GM12874 (cell line): Measurements from ENCODE around the gene RESP18.

Experiments
- TF ChIP-seq, protein P1 (sequence below): IDR thresholded peaks from 2 replicates; pipeline ENCODE4 v1.5.1; 2011; ENCODE audit warnings: low read depth, mild to moderate bottlenecking, control low read depth, low read length, moderate library complexity; ENCODE audit not compliant: insufficient read depth

Gene RESP18

DNA sequence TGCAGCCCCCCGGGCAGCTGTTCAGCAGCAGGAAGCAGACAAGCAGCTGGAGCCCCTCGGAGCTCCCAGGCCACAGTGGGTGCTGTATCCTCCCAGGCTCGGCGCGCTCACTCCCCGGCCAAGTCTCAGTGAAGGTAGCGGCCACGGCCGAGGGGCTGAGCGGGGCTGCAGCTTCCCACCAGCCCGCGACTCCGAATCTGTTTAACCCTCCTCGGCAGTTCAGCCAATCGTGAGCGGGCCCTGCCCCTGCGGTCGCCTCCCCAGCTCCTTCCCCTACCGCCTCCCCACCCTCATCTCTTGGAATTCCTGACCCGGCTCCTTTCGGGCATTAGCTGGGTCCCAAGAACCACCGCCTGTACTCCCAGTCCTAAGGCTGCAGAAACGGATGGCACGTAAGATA, at the start of gene RESP18:
TSS of gene RESP18 (minus strand) at position 203 of the 400 bp plus-strand sequence.
- TF ChIP-seq, protein P1, sequence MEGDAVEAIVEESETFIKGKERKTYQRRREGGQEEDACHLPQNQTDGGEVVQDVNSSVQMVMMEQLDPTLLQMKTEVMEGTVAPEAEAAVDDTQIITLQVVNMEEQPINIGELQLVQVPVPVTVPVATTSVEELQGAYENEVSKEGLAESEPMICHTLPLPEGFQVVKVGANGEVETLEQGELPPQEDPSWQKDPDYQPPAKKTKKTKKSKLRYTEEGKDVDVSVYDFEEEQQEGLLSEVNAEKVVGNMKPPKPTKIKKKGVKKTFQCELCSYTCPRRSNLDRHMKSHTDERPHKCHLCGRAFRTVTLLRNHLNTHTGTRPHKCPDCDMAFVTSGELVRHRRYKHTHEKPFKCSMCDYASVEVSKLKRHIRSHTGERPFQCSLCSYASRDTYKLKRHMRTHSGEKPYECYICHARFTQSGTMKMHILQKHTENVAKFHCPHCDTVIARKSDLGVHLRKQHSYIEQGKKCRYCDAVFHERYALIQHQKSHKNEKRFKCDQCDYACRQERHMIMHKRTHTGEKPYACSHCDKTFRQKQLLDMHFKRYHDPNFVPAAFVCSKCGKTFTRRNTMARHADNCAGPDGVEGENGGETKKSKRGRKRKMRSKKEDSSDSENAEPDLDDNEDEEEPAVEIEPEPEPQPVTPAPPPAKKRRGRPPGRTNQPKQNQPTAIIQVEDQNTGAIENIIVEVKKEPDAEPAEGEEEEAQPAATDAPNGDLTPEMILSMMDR: no peak

DNA sequence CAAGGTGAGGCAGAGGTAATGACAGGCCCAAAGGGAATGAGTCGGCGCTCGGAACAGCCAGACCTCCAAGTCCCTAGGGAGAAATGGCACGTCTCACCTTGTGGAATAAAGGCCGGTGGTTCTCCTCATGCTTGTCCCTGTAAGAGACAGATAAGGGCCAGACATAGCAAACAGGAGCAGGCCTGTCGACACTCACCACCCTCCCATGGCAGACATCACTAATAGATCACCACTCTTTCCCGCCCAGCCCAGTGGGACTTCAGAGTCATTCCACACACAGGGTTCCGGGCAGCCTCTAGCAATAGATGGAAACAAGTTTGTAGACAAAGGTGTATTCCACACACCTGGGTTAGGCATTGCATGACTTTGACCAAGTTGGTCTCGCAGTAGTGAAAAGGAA, 48.9 kb upstream of the RESP18 start:
- TF ChIP-seq, protein P1: no peak

DNA sequence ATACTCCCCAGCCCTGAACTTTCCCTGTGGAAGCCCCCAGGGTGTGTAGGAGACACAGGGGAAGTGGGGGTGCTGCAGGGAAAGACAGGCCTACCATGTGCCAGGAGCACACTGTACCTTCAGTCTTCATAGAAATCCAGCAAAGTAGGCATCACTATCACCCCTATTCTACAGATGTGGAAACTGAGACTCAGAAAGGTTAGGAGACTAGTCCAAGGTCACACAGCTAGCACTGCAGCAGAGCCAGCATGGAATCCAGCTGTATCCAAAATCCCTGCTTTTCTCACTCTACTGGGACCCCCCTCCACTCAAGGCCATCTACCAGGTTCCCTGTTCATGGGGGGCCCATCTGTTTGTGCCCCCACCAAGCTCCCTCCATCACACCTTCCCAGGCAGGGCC, 48.4 kb upstream of the RESP18 start:
- TF ChIP-seq, protein P1: no peak

DNA sequence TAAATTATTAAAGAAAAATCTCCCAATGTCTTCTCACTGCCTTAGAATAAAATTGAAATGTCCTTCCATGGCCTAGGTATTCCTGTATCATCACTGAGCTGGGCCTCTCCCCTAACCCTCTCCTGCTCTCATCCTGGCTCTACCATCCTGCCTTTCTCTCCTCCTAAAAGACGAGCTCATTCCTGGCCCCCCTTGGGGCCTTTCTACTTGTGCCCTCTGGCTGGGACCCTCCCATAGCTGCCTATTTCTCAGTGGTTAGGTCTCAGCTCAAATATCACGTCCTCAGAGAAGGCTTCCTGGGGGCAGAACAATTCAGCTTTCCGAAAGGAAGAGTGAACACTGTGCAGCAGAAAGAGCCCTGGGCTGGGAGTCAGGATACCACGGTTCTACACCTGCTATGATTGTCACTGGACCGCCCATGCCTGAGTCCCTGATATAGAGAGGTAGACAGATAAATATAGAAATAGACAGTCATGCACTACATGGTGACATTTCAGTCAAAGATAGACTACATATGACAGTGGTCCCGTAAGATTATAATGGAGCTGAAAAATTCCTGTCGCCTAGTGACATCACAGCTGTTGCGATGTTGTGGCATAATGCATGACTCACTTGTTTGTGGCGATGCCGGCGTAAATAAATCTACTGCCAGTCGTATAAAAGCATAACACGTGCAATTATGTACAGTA, 45.8 kb upstream of the RESP18 start:
- TF ChIP-seq, protein P1: no peak

DNA sequence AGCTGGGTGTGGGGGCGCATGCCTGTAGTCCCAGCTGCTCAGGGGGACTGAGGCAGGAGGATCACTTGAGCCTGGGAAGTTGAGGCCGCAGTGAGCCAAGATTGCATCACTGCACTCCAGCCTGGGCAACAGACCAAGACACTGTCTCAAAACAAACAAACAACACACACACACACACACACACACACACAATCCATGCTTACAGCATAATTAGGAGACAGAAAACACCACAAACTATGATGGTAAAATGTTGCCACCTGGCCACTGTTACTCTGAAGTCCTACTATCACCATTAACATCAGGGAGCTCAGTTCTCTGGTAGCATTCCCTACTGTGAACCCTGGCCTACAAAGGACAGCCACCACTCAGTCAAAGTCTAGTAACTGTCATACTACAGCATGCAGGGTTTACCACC, 36.9 kb upstream of the RESP18 start:
- TF ChIP-seq, protein P1: no peak

DNA sequence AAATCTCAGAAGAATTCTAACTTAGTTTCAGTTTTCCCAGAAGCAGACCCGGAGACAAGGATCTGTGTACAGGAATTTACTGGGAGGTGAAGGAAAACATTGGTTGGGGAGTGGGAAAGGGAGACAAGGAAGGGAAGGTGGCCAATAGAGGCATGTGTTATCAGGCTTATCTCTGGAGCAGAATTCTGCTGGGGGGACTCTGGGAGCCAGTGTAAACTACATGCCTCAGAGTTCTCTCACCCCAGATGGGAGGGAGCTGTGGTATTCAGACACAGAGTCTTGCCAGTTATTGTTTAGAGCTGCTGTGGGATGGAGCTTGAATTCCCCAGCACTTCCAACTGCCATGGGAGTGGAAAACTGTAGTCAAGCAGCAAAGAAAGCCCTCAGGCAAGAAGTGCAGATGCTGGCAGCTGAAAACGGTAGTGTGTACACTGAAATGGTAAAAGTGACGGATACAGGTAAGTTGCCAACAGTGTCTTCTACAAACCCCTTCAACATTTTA, 36.2 kb upstream of the RESP18 start:
- TF ChIP-seq, protein P1: no peak

DNA sequence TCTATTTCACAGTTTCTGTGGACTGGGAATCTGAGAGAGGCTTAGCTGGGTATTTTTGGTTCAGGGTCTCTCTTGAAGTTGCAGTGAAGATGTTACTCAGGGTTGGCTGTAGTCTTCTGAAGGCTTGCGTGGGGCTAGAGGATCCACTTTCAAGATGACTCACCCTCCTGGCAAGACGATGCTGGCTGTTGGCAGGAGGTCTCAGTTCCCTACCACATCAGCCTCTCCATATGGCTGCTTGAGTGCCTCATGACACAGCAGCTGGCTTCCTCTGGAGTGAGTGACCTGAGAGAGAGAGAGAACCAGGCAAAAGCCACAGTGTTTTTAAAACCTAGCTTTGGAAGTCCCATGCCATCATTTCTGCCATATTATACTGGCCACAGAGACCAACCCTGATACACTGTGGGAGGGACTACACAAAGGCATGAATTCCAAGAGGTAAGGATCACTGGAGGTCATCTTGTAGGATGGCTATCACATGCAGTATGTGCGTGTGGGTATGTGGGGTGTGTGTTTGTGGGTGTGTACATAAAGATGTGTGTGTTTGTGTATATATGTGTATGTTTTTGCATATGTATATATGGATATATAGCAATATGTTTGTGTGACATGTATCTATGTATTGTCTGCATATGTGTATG, 30.1 kb upstream of the RESP18 start:
- TF ChIP-seq, protein P1: no peak
